GM18499 (cell line): ENCODE results near the gene PRKCH.

ENCODE experiments used
- ATAC-seq: cut with Tn5 transposase; IDR thresholded peaks from one replicate; pipeline ENCODE4 v1.9.1; 2021; ENCODE audit warnings: moderate number of reproducible peaks; ENCODE audit not compliant: insufficient read depth, unreplicated experiment

Gene PRKCH

GRCh38 chr14:61321385-61322010 is at the start of gene PRKCH:
Gene PRKCH, plus strand, starts transcription at chr14:61321579. Its CDS starts 523 bp downstream, at chr14:61322102.
- no peak for ATAC-seq

- ATAC-seq = no peak
These were observed 44.1 kb upstream of the PRKCH start for GRCh38 chr14:61277232-61277631.

DNA sequence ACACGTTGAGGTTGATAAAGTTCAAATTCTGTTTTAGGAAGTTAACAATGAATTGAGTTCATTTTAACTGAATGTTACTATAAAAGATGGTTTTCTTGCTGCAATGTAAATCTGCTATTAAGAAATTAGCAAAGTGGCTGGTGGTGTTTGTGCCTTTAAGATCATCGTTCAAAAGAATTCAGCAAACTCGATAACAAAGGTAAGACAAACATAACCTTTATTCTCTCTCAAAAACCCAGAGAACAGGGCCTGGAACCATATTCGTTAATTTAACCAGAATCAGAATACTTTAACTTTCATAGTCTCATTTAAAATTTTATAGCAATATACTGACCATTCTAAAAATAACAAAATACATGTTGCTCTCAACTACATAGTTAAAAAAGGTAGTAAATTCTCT is 43.6 kb upstream of the PRKCH start:
- ATAC-seq = no peak

DNA sequence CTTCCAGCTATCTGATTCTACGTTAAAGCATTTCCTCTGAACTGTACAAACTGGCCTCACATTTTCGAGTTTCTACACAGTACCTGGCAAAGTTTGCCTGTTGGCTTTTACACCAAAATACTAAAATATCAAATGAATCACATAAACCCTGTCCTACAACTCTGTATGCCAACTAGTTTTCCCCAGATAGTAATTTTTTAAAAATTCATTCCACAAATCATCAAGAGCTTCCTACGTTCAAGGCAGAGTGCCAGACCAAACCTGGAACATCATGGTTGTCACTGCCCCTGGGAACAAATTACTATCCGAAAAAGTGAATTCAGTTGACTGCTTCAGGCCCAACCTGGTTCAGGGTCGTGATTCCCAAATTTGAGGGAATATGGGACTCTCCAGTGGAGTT is 42.3 kb upstream of the PRKCH start:
- ATAC-seq = no peak

DNA sequence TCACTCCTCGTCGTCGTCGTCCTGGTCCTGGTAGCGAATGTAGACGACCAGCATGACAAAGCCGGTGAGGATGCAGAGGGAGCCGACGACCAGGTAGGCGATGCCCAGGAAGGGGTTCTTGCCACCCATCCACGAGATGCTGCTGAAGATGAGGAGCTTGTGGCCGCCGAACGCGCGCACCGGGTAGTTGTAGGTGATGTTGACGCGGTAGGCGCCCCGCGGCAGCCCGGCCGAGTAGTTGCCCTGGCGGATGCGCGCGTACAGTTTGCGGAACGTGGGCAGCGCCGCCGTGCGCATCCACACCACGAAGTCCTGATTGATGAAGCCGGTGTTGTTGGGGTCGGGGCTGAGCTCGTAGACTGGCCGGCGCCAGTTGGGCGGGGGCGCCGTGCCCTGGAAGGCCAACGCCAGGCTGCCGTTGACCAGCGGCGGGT is 41.3 kb upstream of the PRKCH start:
- no peak for ATAC-seq

GRCh38 chr14:61280526-61281185 is 40.7 kb upstream of the PRKCH start:
- ATAC-seq = no peak

- no peak for ATAC-seq
These were observed 40.0 kb upstream of the PRKCH start, which contains the start of gene TMEM30B for GRCh38 chr14:61281186-61281947. Gene TMEM30B, minus strand, starts transcription at chr14:61281338. Its CDS starts 191 bp downstream, at chr14:61281147.

DNA sequence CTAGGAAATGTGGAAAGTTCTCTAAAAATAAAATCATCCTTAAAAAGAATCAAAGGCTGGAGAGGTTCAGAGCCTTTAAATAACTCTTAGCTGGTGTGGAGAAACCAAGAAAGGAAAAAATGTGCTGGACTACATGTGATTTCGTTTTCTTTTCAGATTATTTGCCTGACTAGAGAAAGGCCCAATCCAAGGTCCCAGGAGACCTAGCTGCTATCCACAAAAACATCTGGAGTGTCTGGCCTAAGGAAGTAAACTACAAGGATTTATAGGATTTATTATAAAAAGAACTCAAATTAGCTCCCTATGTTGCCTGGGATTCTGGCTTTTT is 39.5 kb upstream of the PRKCH start:
- no peak for ATAC-seq

GRCh38 chr14:61282746-61283145 is 38.6 kb upstream of the PRKCH start:
- ATAC-seq = no peak

DNA sequence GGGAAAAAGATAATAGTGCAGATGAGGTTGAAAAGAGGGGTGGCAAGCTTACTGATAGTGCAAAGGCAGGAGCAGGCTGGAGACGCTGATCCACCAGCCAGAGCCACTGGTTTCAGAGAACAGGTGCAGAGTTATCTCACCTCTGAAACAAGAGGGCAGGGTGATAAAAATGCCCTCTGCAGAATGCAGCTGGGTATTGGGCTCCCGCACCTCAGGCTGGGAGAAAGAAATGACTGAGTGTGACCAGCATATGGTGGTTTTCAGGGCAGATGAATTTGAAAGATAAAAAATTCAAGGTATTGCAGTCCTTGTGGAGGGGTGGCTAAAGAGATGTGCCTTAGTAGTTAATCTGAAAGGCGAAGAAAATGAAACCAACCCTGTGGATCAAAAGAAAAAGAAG is 37.4 kb upstream of the PRKCH start:
- ATAC-seq = no peak

- ATAC-seq = no peak
These were observed 36.0 kb upstream of the PRKCH start for GRCh38 chr14:61285364-61285763.

GRCh38 chr14:61287196-61287595 is 34.2 kb upstream of the PRKCH start:
- ATAC-seq = no peak

DNA sequence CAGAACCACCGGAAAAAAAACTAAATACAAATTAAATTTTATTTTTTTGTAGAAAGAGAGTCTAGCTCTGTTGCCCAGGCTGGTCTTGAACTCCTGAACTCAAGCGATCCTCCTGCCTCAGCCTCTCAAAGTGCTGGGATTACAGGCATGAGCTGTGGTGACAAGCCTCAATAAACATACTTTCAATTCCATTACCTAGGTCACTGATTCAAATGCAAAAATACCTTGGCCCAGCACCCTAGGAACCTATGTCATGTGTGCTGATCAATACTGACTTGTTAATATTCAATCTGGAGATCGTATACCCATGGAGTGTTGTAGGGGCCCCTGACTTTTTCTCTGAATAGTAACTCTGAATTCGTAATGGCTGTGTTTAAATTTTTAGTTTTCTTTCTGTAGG is 33.2 kb upstream of the PRKCH start:
- no peak for ATAC-seq

DNA sequence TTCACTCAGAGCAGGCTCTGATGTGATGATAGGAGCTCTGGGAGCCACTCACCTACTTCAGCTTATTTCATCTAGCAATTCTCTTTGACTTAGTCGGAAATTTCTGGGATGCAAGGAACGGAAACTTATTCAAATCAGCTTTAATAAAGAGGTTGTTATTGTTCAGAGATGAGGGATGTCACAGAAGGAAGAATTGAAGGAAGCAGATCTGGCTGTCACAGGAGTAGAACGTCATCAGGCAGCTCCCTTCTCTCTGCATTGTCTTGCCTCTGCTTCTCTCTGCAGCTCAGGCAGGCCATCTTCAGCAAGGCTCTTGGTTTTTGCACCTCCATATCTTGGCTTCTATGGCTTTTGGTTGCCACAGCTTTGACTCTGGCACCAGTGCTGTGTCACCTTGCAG is 32.7 kb upstream of the PRKCH start:
- ATAC-seq = no peak

DNA sequence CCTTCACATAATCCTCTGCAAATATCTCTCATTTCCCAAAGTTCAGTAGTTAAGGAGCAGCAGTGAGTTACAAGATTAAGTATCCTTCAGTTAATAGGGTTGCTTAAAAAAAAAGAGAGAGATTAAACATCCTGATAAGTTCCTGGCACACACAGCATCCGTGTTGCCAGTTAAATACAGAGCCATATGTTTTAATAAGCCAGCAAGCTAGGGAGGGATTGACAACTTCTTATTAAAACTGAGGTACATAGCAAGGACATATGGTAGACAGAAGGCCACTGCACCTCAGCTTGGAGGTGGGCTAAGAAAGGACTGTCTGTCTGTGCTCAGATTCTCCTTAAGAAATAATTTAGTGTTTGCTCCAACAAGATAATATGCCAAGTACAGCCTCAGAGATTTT is 30.7 kb upstream of the PRKCH start:
- no peak for ATAC-seq

GRCh38 chr14:61296151-61296550 is 25.2 kb upstream of the PRKCH start:
- no peak for ATAC-seq

DNA sequence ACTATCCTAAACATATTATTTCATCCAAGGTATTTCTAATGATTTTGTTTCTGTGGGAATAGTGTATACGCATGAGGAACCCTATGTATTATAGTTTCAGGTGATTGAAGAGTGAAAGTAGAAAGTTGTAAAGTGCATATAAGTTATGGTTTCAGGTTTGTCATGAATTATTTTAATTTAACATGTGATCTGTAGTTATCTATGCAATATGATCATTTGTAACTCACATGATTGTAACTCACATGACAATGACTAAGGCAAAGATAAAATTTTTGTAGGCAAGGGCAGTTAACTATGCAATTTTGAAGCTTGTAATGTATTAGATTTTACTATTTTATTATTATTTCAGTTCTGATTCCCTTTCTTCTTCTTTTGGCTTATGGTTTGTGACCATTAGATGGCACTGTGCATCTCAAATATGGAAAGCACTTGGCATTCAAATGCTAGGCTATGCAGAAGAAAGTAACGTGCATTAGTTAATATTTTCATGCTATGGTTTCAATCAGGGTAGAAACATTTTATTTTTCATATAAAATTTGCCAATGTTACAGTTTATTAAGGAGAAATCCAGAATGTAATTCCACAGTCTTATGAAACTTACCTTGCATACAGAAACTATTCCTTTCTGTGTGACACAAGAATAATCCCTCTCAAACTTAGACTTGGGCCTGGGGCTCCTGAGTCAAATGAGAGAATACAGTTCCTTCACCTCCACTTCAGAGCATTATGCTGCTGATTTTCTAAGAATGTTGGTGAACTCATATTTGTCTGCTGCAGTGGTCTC is 24.5 kb upstream of the PRKCH start:
- no peak for ATAC-seq

DNA sequence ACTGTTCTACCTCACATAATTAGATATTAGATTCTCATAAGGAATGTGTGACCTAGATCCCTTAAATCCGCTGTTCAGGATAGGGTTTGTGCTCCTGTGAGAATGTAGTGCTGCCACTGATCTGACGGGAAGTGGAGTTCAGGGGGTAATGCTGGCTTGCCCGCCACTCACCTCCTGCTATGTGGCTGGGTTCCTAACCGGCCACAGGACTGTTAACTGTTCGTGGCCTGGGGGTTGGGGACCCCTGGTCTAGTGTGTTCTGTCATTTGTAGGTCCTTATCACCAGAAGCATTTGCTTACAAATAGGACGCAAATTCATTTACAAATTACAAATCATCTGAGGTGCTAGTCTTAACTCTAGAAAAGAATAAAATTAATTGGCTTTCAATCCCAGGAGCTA is 23.8 kb upstream of the PRKCH start:
- no peak for ATAC-seq

DNA sequence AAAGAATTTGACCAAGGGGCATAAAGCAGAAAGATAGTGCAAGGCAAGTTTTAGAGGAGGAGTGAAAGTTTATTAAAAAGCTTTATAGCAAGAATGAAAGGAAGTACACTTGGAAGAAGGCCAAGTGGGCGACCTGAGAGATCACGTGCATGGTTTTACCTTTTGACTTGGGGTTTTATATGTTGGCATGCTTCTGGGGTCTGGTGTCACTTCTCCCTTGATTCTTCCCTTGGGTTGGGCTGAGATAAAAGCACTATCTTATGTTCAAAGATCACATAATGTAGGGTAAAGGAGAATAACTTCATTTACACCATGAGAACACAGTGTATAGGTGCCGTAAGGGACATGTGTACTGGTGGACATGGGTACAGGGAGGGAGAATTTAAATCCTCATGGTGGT is 22.6 kb upstream of the PRKCH start:
- ATAC-seq = no peak

DNA sequence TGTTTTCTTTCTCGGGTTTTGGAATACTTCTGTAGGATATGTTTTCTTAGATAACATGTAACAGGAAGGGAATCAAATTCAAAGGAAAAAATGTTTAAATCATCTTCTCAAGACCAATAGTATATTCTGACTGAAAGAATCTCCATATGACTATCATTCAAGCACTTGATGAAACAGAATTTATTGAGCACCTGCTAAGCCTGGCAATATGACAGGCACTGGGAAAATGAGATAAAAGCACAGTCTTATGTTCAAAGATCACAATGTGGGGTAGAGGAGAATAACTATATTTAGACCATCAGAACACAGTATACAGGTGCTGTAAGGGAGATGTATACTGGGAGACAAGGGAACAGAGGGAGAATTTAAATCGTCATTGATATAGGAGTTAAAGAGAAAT is 21.2 kb upstream of the PRKCH start:
- no peak for ATAC-seq

- ATAC-seq = no peak
These were observed 20.6 kb upstream of the PRKCH start for GRCh38 chr14:61300754-61301153.
